Heart left ventricle (tissue), 13 donors: ENCODE measurements around the gene CPM.

Experiments
- CTCF ChIP-seq, 12 donors: fragments of 200-600 bp; sonication (generic) in 4 of 12; IDR thresholded peaks; one replicate each; pipeline versions ENCODE4 v1.5.0 to v1.8.0; 2018 to 2022; ENCODE audit warnings: antibody characterized with exemption in 12 of 12, mild to moderate bottlenecking in 5 of 12
- POLR2A ChIP-seq, 2 donors: fragments of 450-650 bp; IDR thresholded peaks; one replicate each; pipeline ENCODE4 v1.6.1; 2017; ENCODE audit warnings: antibody characterized with exemption in 2 of 2, mild to moderate bottlenecking in 2 of 2, moderate library complexity in 2 of 2
- donor health status: ischemic (EF 13 %, LVEDD 7.1; RV severe dilation, severe dysfunction).
- donor health status: DM: no; HTN: yes; CAD: no.
- donor health status: DM: no; HTN: no; CAD: no.
- donor health status: ischemic (EF 25% LVEDD 6.9; RV normal size, moderate dysfunction).
- donor health status: ischemic (EF 25% LVEDD 5.7; RV mildly dilated, moderate dysfunction).
- donor health status: ischemic (EF 35%, LVEDD 5.7; RV mildly dilated, moderate dysfunction).
- donor health status: nonischemic (EF 11% LVEDD 7.7; RV severe dilation, severe dysfunction).
- donor health status: DM: yes; HTN: yes; CAD: no.
- donor health status: PGD.
- donor health status: ischemic (EF 29% LVEDD 5.4; RV normal size, mild dysfunction).
- donor health status: nonischemic (EF 23%, LVEDD 6.1; RV moderate dilation, normal function).

- no peak for TF ChIP-seq CTCF (IDR thresholded peaks at IDR 0.05)
- no peak for TF ChIP-seq POLR2A (IDR thresholded peaks at IDR 0.05)
These were observed 71.1 kb downstream of the CPM start for GRCh38 chr12:68861890-68862289.
